H1 (cell line): ENCODE data around the gene IGFALS. TPM values are rescaled to one million over a fixed set of nuclear protein-coding genes. Genes with fewer than 3 reads are reported as not detected.
A peak's percentile ranks its signal among the peaks of the same experiment; 100 is the strongest.

ENCODE experiments used
- CTCF ChIA-PET: fragments of 300-600 bp; sonication (Branson Sonifier 250); formaldehyde crosslinking; loops from one replicate; lab custom pipeline; 2021; ENCODE audit not compliant: partially characterized antibody; lab: Charles Lee
- POLR2A ChIA-PET: fragments of 300-600 bp; sonication (Branson Sonifier 250); formaldehyde crosslinking; loops from one replicate; lab custom pipeline; 2021; ENCODE audit warnings: inconsistent platforms; ENCODE audit not compliant: partially characterized antibody; lab: Charles Lee
- DNase-seq, 2 experiments: peaks; one replicate each; pipeline versions ENCODE4 v3.0.0 to v3.0.0-alpha.2; 2010 to 2022; ENCODE audit warnings: low spot score in 2 of 2, low read depth in 1 of 2, mixed read lengths in 1 of 2
- FAIRE-seq: peaks from 2 replicates; lab custom pipeline; 2011; peaks lifted over from hg19 to GRCh38; lab: Jason Lieb, UNC
- H2AFZ ChIP-seq: 2 replicates; pipeline ENCODE4 v1.8.1; 2012; ENCODE audit warnings: low read length, inconsistent platforms
- H2AK5ac ChIP-seq: 2 replicates; pipeline ENCODE4 v1.6.1; 2013; ENCODE audit warnings: low read depth, low read length
- H2BK120ac ChIP-seq: replicated peaks from 2 replicates; pipeline ENCODE3; 2013; ENCODE audit warnings: low read depth, low read length, inconsistent platforms
- H2BK12ac ChIP-seq: 2 replicates; pipeline ENCODE4 v1.6.1; 2013; ENCODE audit warnings: low read depth, low read length
- H2BK15ac ChIP-seq: 2 replicates; pipeline ENCODE4 v1.6.1; 2013; ENCODE audit warnings: low read length
- H2BK20ac ChIP-seq: 2 replicates; pipeline ENCODE4 v1.6.1; 2013; ENCODE audit warnings: low read length
- H2BK5ac ChIP-seq: 2 replicates; pipeline ENCODE4 v1.6.1; 2013; ENCODE audit warnings: low read depth, low read length
- H3K14ac ChIP-seq: 2 replicates; pipeline ENCODE4 v1.6.1; 2013; ENCODE audit warnings: inconsistent platforms; ENCODE audit not compliant: insufficient read length
- H3K18ac ChIP-seq: 2 replicates; pipeline ENCODE4 v1.6.1; 2013; ENCODE audit warnings: low read length; ENCODE audit errors: extremely low read depth
- H3K23ac ChIP-seq: 2 replicates; pipeline ENCODE4 v1.6.1; 2013; ENCODE audit warnings: inconsistent platforms; ENCODE audit not compliant: insufficient read length
- H3K23me2 ChIP-seq: 2 replicates; pipeline ENCODE4 v1.6.1; 2013; ENCODE audit warnings: low read depth, low read length
- H3K27ac ChIP-seq: 2 replicates; pipeline ENCODE4 v1.6.1; 2011; ENCODE audit warnings: low read depth, low read length, inconsistent platforms
- H3K27me3 ChIP-seq, 4 experiments: replicated peaks in 1 of 4; 1 replicate in 1 of 4; 2 replicates in 3 of 4; pipeline versions ENCODE4 v1.6.1 to v1.8.1; 2011 to 2013; ENCODE audit warnings: low read length in 3 of 4, mild to moderate bottlenecking in 3 of 4, inconsistent platforms in 2 of 4, mixed read lengths in 2 of 4, moderate library complexity in 1 of 4; ENCODE audit not compliant: control insufficient read depth in 3 of 4, insufficient read depth in 3 of 4; ENCODE audit errors: extremely low read depth in 1 of 4
- H3K36me3 ChIP-seq, 4 experiments: 2 replicates each; pipeline versions ENCODE4 v1.6.1 to v1.8.1; 2011 to 2013; ENCODE audit warnings: mild to moderate bottlenecking in 4 of 4, low read length in 3 of 4, moderate library complexity in 2 of 4, control low read depth in 1 of 4, inconsistent platforms in 1 of 4; ENCODE audit not compliant: insufficient read depth in 4 of 4, control insufficient read depth in 2 of 4
- H3K4ac ChIP-seq: replicated peaks from 2 replicates; pipeline ENCODE3; 2013; ENCODE audit warnings: low read length, low read depth, mixed read lengths, inconsistent platforms; ENCODE audit not compliant: insufficient read length
- H3K4me1 ChIP-seq, 4 experiments: replicated peaks in 1 of 4; 1 replicate in 1 of 4; 2 replicates in 3 of 4; pipeline versions ENCODE4 v1.6.1 to v1.8.1; 2011 to 2013; ENCODE audit warnings: low read length in 3 of 4, inconsistent platforms in 2 of 4, mixed read lengths in 1 of 4; ENCODE audit not compliant: insufficient read depth in 4 of 4, control insufficient read depth in 3 of 4
- H3K4me2 ChIP-seq, 2 experiments: 2 replicates each; pipeline versions ENCODE4 v1.6.1 to v1.8.1; 2011 to 2013; ENCODE audit warnings: low read depth in 2 of 2, low read length in 2 of 2, control low read depth in 1 of 2, inconsistent platforms in 1 of 2, mild to moderate bottlenecking in 1 of 2; ENCODE audit not compliant: insufficient read depth in 1 of 2
- H3K4me3 ChIP-seq, 4 experiments: fragments of 200-600, 300-600 bp in 1 of 4; sonication (generic), shearing (Covaris generic), sonication (Bioruptor Twin) in 1 of 4; 2 replicates each; pipeline versions ENCODE4 v1.5.1 to v1.8.1; 2011 to 2016; ENCODE audit warnings: low read length in 4 of 4, low read depth in 3 of 4, control low read depth in 2 of 4, inconsistent platforms in 2 of 4, mild to moderate bottlenecking in 2 of 4, mixed read lengths in 1 of 4, moderate library complexity in 1 of 4; ENCODE audit not compliant: insufficient read depth in 2 of 4; ENCODE audit errors: extremely low read depth in 1 of 4
- H3K56ac ChIP-seq: replicated peaks from 2 replicates; pipeline ENCODE3; 2013; ENCODE audit warnings: low read depth, mild to moderate bottlenecking, mixed read lengths, low read length, inconsistent platforms; ENCODE audit not compliant: insufficient read length
- H3K79me1 ChIP-seq: 2 replicates; pipeline ENCODE4 v1.6.1; 2013; ENCODE audit warnings: low read depth, low read length, control low read depth
- H3K79me2 ChIP-seq, 2 experiments: 2 replicates each; pipeline versions ENCODE4 v1.6.1 to v1.8.1; 2012 to 2013; ENCODE audit warnings: low read length in 2 of 2, mild to moderate bottlenecking in 2 of 2, inconsistent platforms in 1 of 2; ENCODE audit not compliant: insufficient read depth in 2 of 2, control insufficient read depth in 1 of 2
- H3K9ac ChIP-seq, 4 experiments: replicated peaks in 1 of 4; 1 replicate in 1 of 4; 2 replicates in 3 of 4; pipeline versions ENCODE4 v1.6.1 to v1.8.1; 2011 to 2013; ENCODE audit warnings: low read depth in 3 of 4, low read length in 3 of 4, control low read depth in 2 of 4, mild to moderate bottlenecking in 2 of 4, moderate library complexity in 2 of 4, inconsistent platforms in 1 of 4; ENCODE audit errors: extremely low read depth in 1 of 4
- H3K9me3 ChIP-seq, 2 experiments: 2 replicates each; pipeline versions ENCODE4 v1.6.1 to v1.8.1; 2012 to 2013; ENCODE audit warnings: mild to moderate bottlenecking in 2 of 2, moderate library complexity in 2 of 2, control low read depth in 1 of 2, inconsistent platforms in 1 of 2, low read depth in 1 of 2, low read length in 1 of 2, mixed read lengths in 1 of 2; ENCODE audit not compliant: insufficient read depth in 2 of 2
- H4K20me1 ChIP-seq, 2 experiments: replicated peaks in 1 of 2; 2 replicates each; pipeline versions ENCODE3 to v1.8.1; 2011 to 2013; ENCODE audit warnings: inconsistent platforms in 2 of 2, low read length in 2 of 2, mild to moderate bottlenecking in 1 of 2; ENCODE audit not compliant: insufficient read depth in 2 of 2, control insufficient read depth in 1 of 2
- H4K5ac ChIP-seq: 2 replicates; pipeline ENCODE4 v1.6.1; 2013; ENCODE audit warnings: low read length, low read depth, mixed read lengths, inconsistent platforms; ENCODE audit not compliant: insufficient read length
- H4K8ac ChIP-seq: 2 replicates; pipeline ENCODE4 v1.8.0; 2013; ENCODE audit warnings: mild to moderate bottlenecking, moderate library complexity, low read length, inconsistent platforms; ENCODE audit not compliant: insufficient read depth; ENCODE audit errors: extremely low read depth
- H4K91ac ChIP-seq: replicated peaks from 2 replicates; pipeline ENCODE3; 2013; ENCODE audit warnings: low read length, mixed read lengths, inconsistent platforms; ENCODE audit not compliant: insufficient read length
- HDAC2 ChIP-seq, 2 experiments: fragments of 300-600 bp in 1 of 2; sonication (generic) in 1 of 2; IDR thresholded peaks; 2 replicates each; pipeline ENCODE4 v1.6.1; 2011 to 2012; ENCODE audit warnings: low read depth in 2 of 2, low read length in 2 of 2, mild to moderate bottlenecking in 2 of 2, moderate library complexity in 2 of 2, borderline replicate concordance in 1 of 2, inconsistent platforms in 1 of 2
- KDM4A ChIP-seq: IDR thresholded peaks from one replicate; pipeline ENCODE4 v1.7.1; 2012; ENCODE audit warnings: low read depth, mild to moderate bottlenecking, moderate library complexity, low read length, inconsistent platforms; ENCODE audit not compliant: severe bottlenecking
- SIN3A ChIP-seq, 2 experiments: IDR thresholded peaks in 1 of 2; conservative IDR thresholded peaks in 1 of 2; 2 replicates each; pipeline ENCODE4 v1.6.1; 2011 to 2012; ENCODE audit warnings: low read length in 2 of 2, improper control_type of control experiment in 1 of 2, low read depth in 1 of 2, mild to moderate bottlenecking in 1 of 2
- SP2 ChIP-seq: IDR thresholded peaks from 2 replicates; pipeline ENCODE4 v1.6.1; 2012; ENCODE audit warnings: mild to moderate bottlenecking, low read length, inconsistent platforms
- SP4 ChIP-seq: IDR thresholded peaks from 2 replicates; pipeline ENCODE4 v1.6.1; 2012; ENCODE audit warnings: low read length, inconsistent platforms
- SRF ChIP-seq: IDR thresholded peaks from 2 replicates; pipeline ENCODE4 v1.6.1; 2011; ENCODE audit warnings: mild to moderate bottlenecking, low read depth, low read length, moderate library complexity
- WGBS, 2 experiments: shearing (Covaris generic) in 1 of 2; methylation state at CpG; one replicate each; pipeline versions ENCODE4 v1.1.6 to v1.1.7; 2013 to 2015; ENCODE audit warnings: low lambda C conversion rate in 2 of 2, mixed read lengths in 2 of 2, inconsistent platforms in 1 of 2, low coverage in 1 of 2, missing lambda C conversion rate in 1 of 2; ENCODE audit not compliant: insufficient replicate concordance in 2 of 2, insufficient coverage in 1 of 2, insufficient read length in 1 of 2; ENCODE audit errors: extremely low coverage in 1 of 2, missing lambda C conversion rate in 1 of 2; 5-methylcytosine and 5-hydroxymethylcytosine counted together
- long read RNA-seq, 2 experiments: library from RNA in 1 of 2; library from capped mRNA in 1 of 2; stranded (forward); transcript quantifications; one replicate each; pipeline ENCODE4 v2.0.0, GENCODE V29; 2021; ENCODE audit warnings: inconsistent platforms in 1 of 2
- polyA minus RNA-seq, 3 experiments: library from RNA; depleted of rRNA, polyadenylated mRNA; stranded (reverse); fragments of >200 nt; gene quantifications; 1 replicate in 2 of 3; 2 replicates in 1 of 3; pipeline ENCODE4 v1.2.3, GENCODE V29; 2011
- polyA plus RNA-seq, 7 experiments: library from polyadenylated mRNA; depleted of rRNA in 3 of 7; stranded (reverse) in 5 of 7; unstranded in 2 of 7; fragments of >200 nt in 5 of 7; fragments of 200-250 nt in 2 of 7; gene quantifications; 1 replicate in 5 of 7; 2 replicates in 1 of 7; 4 replicates in 1 of 7; pipeline versions ENCODE4 v1.2.1 to v1.2.3, GENCODE V29; 2011 to 2013; ENCODE audit warnings: missing spikeins in 2 of 7, mixed read lengths in 2 of 7
- total RNA-seq: library from RNA; stranded (reverse); fragmentation: NEBNext Ultra II Directional; extraction: Animal tissue kit (Norgen Biotek cat#: 25700); gene quantifications from 2 replicates; pipeline ENCODE4 v1.2.1, GENCODE V29; 2021
- TF ChIP-seq, protein P1 (sequence below): IDR thresholded peaks from 2 replicates; pipeline ENCODE4 v1.6.1; 2012; ENCODE audit warnings: low read length, inconsistent platforms
- TF ChIP-seq, protein P2 (sequence below): IDR thresholded peaks from 2 replicates; pipeline ENCODE4 v1.6.1; 2012; ENCODE audit warnings: inconsistent platforms

The IGFALS gene
- not detected in 2 replicates for total RNA-seq
- polyA plus RNA-seq (2011; rRNA removed): 0.03 TPM in 1 of 2 replicates, not detected in the other
- polyA plus RNA-seq (2011; cell fraction: cytosol; rRNA removed): 0.05 TPM
- 0.07 TPM for polyA plus RNA-seq (2011; cell fraction: nucleus; rRNA removed)
- 0.08 to 0.09 TPM in 2 of 4 replicates, not detected in the others for polyA plus RNA-seq (2012, experiment 1 of 2)
- polyA plus RNA-seq (2012, experiment 2 of 2): not detected
- polyA plus RNA-seq (2013, experiment 1 of 2): not detected
- not detected for polyA plus RNA-seq (2013, experiment 2 of 2)
- polyA minus RNA-seq (2011; rRNA and poly(A)+ RNA removed): not detected in 2 replicates
- polyA minus RNA-seq (2011; cell fraction: cytosol; rRNA and poly(A)+ RNA removed): not detected
- polyA minus RNA-seq (2011; cell fraction: nucleus; rRNA and poly(A)+ RNA removed): not detected
- long read RNA-seq, experiment 1: 0 reads
- long read RNA-seq, experiment 2: 0 reads

DNA sequence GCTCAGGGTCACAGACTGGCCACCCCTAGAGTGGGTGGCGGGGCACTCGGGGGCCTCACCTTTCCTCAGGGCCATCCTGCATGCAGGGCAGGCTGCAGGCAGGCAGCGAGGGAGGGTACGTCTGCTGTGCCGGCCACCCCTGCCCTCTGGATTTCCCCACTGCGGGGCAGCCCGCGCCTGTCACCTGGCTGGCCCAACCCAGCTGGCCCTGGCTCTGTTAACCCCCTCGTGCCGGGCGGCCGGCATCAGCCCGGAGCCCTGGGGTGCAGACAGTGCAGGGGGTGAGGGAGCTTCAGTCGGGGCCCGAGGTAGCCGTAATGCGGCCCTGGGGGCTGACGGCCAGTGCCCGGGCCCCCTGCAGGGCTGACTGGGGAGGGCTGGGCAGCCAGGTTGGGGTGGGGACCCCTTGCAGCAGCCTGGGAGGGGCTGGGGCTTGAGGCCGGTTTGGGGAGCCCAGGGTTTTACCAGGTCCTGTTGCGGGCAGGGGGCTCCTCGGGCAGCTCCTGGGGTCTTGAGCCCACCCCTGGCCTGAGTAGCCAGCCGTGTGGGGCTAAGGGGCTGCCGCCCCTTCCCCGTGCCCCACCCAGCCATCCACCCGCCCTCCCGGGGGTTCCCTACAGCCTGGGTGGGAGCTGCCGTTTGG, at the start of gene IGFALS:
Gene IGFALS (minus strand): TSS at position 128 of the 643 bp plus-strand sequence. CDS start 53 bp downstream, at position 75.
- peaks cover 0 to 22% (median 0%) of the 10 kb centered on the region in 4 experiments; a peak in 3 of 8 replicates for H3K36me3 ChIP-seq
- no peak within 1 kb of the TSS for H3K14ac ChIP-seq
- DNase-seq: no peak
- H4K8ac ChIP-seq: peak within 1 kb of the TSS; percentile 68
- no peaks in the 10 kb centered on the region for H3K23me2 ChIP-seq
- H3K9me3 ChIP-seq: peaks cover 8 to 12% of the 10 kb centered on the region in 2 experiments
- FAIRE-seq: no peak
- no peak within 1 kb of the TSS for H2BK15ac ChIP-seq
- H4K20me1 ChIP-seq: peaks cover 0 to 2% of the 10 kb centered on the region in 2 experiments
- H2BK5ac ChIP-seq: no peak within 1 kb of the TSS
- H2BK20ac ChIP-seq: no peak within 1 kb of the TSS
- H2BK120ac ChIP-seq: no peak within 1 kb of the TSS
- no peak within 1 kb of the TSS for H3K4me2 ChIP-seq
- H2AK5ac ChIP-seq: no peak within 1 kb of the TSS
- H3K27ac ChIP-seq: no peak within 1 kb of the TSS
- H3K18ac ChIP-seq: no peak within 1 kb of the TSS
- 91% methylated on average over 14 of the region's 28 CpGs; no CpG with 5 or more reads in 1 of the 2 experiments for WGBS, 2 experiments
- ChIA-PET CTCF (interaction anchor here (0.6 to 2.2 kb wide), 8 partner anchors 11 to 48 kb away, joined by 3 to 6 read pairs (median 5); partner anchors contain the start of genes EME2, MRPS34, NUBP2 and SPSB3), POLR2A (interaction anchor here (3.3 to 4.2 kb wide), 3 partner anchors 11 to 22 kb away, joined by 19 to 26 read pairs (median 26); partner anchors contain the start of genes EME2, MRPS34, NME3 and NUBP2)
- H2AFZ ChIP-seq: no peak within 1 kb of the TSS
- no peak within 1 kb of the TSS for H3K23ac ChIP-seq
- no peaks in the 10 kb centered on the region for H3K79me2 ChIP-seq
- H3K4ac ChIP-seq: no peak within 1 kb of the TSS
- no peaks in the 10 kb centered on the region for H3K4me1 ChIP-seq
- no peak within 1 kb of the TSS for H3K9ac ChIP-seq
- H4K91ac ChIP-seq: no peak within 1 kb of the TSS
- H2BK12ac ChIP-seq: no peak within 1 kb of the TSS
- no peak within 1 kb of the TSS for H3K56ac ChIP-seq
- no peaks in the 10 kb centered on the region; the same call in 1 of the 2 replicates for H3K79me1 ChIP-seq
- no peak within 1 kb of the TSS for H3K4me3 ChIP-seq
- no peaks in the 10 kb centered on the region for H3K27me3 ChIP-seq
- H4K5ac ChIP-seq: no peak within 1 kb of the TSS
- no peak for TF ChIP-seq SRF
- no peak for TF ChIP-seq HDAC2 (IDR thresholded peaks at IDR 0.05; ENCODE audit: borderline replicate concordance in 1 of 2, low read depth in 2 of 2, low read length in 2 of 2)
- TF ChIP-seq SP4: no peak
- TF ChIP-seq SP2: no peak
- TF ChIP-seq, protein P1, sequence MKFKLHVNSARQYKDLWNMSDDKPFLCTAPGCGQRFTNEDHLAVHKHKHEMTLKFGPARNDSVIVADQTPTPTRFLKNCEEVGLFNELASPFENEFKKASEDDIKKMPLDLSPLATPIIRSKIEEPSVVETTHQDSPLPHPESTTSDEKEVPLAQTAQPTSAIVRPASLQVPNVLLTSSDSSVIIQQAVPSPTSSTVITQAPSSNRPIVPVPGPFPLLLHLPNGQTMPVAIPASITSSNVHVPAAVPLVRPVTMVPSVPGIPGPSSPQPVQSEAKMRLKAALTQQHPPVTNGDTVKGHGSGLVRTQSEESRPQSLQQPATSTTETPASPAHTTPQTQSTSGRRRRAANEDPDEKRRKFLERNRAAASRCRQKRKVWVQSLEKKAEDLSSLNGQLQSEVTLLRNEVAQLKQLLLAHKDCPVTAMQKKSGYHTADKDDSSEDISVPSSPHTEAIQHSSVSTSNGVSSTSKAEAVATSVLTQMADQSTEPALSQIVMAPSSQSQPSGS: no peak
- TF ChIP-seq KDM4A: no peak
- no peak for TF ChIP-seq SIN3A (conservative IDR thresholded peaks at IDR 0.05 in 1 of 2, IDR thresholded peaks at IDR 0.05 in 1 of 2; ENCODE audit: low read depth in 1 of 2, low read length in 2 of 2)
- TF ChIP-seq, protein P2, sequence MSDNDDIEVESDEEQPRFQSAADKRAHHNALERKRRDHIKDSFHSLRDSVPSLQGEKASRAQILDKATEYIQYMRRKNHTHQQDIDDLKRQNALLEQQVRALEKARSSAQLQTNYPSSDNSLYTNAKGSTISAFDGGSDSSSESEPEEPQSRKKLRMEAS: no peak
